ENCODE measurements around the gene COBL. TPM values are rescaled to one million over a fixed set of nuclear protein-coding genes. Genes with fewer than 3 reads are reported as not detected.

Gene COBL
- total RNA-seq, 2 donors from 2014 or later: 36.5 to 46.6 TPM

DNA sequence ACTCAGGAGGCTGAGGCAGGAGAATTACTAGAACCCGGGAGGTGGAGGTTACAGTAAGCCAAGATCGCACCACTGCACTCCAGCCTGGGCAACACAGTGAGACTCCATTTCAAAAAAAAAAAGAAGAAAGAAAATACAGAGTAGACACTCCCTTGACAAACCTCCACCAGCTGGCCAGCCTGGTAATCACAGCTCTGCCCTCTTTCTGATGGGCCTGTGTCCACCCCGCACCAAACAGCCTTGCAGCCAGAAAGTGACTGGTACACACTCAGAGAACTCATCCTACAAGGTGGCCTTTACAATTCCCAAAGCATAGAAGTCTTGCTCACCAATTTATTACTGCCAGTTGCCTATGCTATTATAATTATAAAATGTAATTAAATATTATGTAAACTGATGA is 66.6 kb downstream of the COBL start:
- Histone ChIP-seq H3K27me3 (replicated peaks; ENCODE audit: insufficient read depth) (no peaks in the 10 kb centered on the region), H3K27ac (peak overlapping the region in 1 of 2 donors; percentile 25), H3K9me3 (no peaks in the 10 kb centered on the region), H3K4me1 (replicated peaks) (peaks cover 9% of the 10 kb centered on the region), H3K4me3 (no peak overlapping the region), H3K36me3 (no peaks in the 10 kb centered on the region)
- 95% methylated on average over 3 of the region's 3 CpGs for WGBS
- intact Hi-C loops (cut with DNase I): no loop called here
- no peak for DNase-seq (ENCODE audit: low spot score)
- TF ChIP-seq CTCF (IDR thresholded peaks at IDR 0.05) (no peak), POLR2AphosphoS5 (IDR thresholded peaks at IDR 0.05) (no peak), POLR2A (IDR thresholded peaks at IDR 0.05) (no peak)

GRCh38 chr7:51249187-51249945 is 67.2 kb downstream of the COBL start:
- WGBS: 90% methylated on average over 5 of the region's 5 CpGs
- Histone ChIP-seq H3K27me3 (replicated peaks; ENCODE audit: insufficient read depth) (no peaks in the 10 kb centered on the region), H3K4me3 (no peak overlapping the region), H3K36me3 (no peaks in the 10 kb centered on the region), H3K9me3 (no peaks in the 10 kb centered on the region), H3K27ac (peak overlapping the region in 1 of 2 donors; percentile 25), H3K4me1 (replicated peaks) (peaks cover 9% of the 10 kb centered on the region)
- intact Hi-C loops (cut with DNase I): no loop called here
- DNase-seq (ENCODE audit: low spot score): no peak
- TF ChIP-seq POLR2AphosphoS5 (IDR thresholded peaks at IDR 0.05) (no peak), POLR2A (IDR thresholded peaks at IDR 0.05) (no peak), CTCF (IDR thresholded peaks at IDR 0.05) (no peak)

DNA sequence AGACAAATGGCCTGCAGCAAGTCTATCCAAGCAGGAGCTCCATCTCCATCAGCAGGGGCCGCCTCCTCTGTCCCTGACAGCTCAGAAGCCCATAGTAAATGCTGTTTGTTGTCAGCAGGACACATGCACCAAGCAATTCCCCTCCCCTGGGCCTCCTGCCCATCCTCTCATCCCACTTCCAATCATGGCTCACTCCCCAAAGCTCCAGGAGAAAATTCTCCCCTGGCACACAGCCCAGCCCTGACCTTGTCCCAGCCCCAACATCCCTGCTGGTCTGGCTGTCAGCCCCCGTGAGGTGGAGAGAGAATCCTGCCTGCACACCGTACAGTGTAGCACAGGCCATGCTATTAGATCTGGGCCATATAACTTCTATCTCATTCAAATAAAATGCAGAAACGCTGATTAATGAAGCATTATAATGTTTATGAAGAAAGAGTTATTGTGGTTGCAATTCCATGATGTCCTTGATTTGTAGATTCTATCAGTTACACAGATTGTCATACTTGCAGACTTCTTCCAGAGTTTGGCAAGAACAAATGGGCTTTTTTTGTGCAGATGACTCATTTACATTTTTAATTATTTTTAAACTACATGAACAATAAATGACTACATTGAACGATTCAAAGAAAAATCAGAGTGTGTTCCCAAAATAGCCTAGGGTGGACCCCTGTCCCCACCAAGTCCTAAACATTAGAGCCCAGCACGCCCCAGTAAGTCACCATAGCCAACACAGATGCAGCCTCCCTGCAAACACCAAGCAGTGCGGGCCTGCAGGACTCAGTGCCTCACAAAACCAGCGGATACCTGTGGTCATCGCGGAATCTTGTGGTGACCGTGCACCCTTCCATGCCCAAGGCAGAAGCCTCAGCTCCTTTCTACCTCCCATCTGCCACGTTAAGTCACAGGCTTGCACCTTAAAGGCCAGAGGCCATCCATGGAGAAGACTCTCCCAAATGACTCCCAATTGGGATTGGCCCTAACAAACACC is 70.1 kb downstream of the COBL start:
- intact Hi-C loops (cut with DNase I): no loop called here
- no peak overlapping the region for H3K27ac ChIP-seq
- no peaks in the 10 kb centered on the region for H3K27me3 ChIP-seq (replicated peaks; ENCODE audit: insufficient read depth)
- no peaks in the 10 kb centered on the region for H3K9me3 ChIP-seq
- peaks cover 5% of the 10 kb centered on the region for H3K4me1 ChIP-seq (replicated peaks)
- TF ChIP-seq POLR2AphosphoS5 (IDR thresholded peaks at IDR 0.05) (no peak), POLR2A (IDR thresholded peaks at IDR 0.05) (no peak), CTCF (IDR thresholded peaks at IDR 0.05) (no peak)
- H3K36me3 ChIP-seq: no peaks in the 10 kb centered on the region
- no peak for DNase-seq (ENCODE audit: low spot score)
- 76% methylated on average over 12 of the region's 12 CpGs for WGBS
- H3K4me3 ChIP-seq: no peak overlapping the region

DNA sequence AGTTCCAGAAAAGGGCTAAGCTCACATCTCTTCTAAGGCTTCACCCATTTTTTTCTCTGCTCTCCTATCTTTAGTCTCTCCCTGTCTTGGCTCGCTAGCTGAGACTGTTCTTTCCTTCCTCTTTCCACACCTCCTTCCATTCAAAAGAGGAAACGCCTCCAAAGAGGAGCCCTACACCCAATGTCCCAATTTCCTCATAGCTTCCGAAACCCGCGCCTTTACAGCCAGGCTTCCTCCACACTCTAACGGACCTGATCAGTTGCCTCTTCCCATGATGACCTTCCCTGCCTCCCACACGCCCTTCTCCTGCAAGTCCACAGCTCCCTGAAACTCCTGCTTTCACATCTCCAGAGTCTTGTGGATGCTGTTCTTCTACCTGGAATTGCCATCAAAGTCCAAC is 71.7 kb downstream of the COBL start:
- H3K4me3 ChIP-seq: no peak overlapping the region
- H3K27me3 ChIP-seq (replicated peaks; ENCODE audit: insufficient read depth): no peaks in the 10 kb centered on the region
- no peak for TF ChIP-seq POLR2A (IDR thresholded peaks at IDR 0.05)
- no peak for TF ChIP-seq POLR2AphosphoS5 (IDR thresholded peaks at IDR 0.05)
- TF ChIP-seq CTCF (IDR thresholded peaks at IDR 0.05): no peak
- no peaks in the 10 kb centered on the region for H3K36me3 ChIP-seq
- 88% methylated on average over 7 of the region's 7 CpGs for WGBS
- no peaks in the 10 kb centered on the region for H3K9me3 ChIP-seq
- no peaks in the 10 kb centered on the region for H3K4me1 ChIP-seq (replicated peaks)
- intact Hi-C loops (cut with DNase I): no loop called here
- no peak for DNase-seq (ENCODE audit: low spot score)
- no peak overlapping the region for H3K27ac ChIP-seq

Measured in prostate gland (tissue), 2 donors.